ENCODE results near the gene VPS37C.
"Not testable (repeated sequence)": the region's sequence is repeated elsewhere in the genome, so short reads cannot be mapped to it uniquely, and the experiment has no call there.

Gene VPS37C

DNA sequence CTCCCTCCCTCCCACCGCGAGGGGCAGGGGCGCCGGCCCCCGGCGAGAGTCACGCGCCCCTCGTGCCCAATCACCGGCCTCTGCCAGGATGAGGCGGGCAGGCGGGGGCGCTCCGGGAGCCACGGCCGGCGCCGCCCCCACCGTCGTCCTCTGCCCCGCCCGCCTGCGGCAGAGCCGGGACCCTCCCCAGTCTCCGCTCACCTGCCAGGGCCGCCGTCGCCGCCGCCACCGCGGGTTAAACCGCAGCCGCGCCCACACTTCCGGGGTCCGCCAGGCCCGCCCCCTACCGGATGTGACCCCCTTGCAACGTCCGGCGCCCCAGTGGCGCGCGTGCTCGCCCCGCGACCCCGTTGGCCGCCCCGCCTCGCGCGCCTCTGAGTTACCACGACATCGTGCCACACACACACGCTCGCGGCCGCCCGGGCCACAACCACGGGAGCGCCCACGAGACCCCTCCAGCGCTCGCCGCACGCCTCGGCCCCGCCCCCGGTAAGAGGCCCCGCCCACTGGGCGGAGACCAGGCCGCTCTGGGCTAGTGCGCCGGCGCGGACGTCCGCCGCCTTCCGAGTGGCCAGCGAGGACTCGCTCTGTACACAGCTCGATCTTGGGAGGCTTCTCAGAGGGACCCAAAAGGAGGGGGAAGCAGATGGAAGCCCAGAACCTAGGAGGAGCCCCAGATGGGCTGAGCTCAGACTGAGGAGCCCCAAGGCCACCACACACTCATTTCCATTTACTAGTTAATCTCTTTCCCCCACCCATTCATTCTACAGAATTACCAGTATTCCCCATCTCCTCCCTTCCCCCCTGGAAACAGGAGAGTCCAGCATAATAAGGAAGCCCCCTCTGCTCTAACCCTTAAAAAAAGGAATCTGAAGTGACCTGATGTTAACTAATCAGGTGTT is at the start of gene VPS37C:
Gene VPS37C, minus strand, starts transcription at position 237 of the 902 bp plus-strand sequence. CDS start 22,597 bp downstream, outside the sequence.
- peak; percentile 80 for DNase-seq (ENCODE audit: low spot score)

GRCh38 chr11:61210629-61211028 is 49.4 kb upstream of the VPS37C start:
- not testable (repeated sequence) for DNase-seq (ENCODE audit: low spot score)

DNA sequence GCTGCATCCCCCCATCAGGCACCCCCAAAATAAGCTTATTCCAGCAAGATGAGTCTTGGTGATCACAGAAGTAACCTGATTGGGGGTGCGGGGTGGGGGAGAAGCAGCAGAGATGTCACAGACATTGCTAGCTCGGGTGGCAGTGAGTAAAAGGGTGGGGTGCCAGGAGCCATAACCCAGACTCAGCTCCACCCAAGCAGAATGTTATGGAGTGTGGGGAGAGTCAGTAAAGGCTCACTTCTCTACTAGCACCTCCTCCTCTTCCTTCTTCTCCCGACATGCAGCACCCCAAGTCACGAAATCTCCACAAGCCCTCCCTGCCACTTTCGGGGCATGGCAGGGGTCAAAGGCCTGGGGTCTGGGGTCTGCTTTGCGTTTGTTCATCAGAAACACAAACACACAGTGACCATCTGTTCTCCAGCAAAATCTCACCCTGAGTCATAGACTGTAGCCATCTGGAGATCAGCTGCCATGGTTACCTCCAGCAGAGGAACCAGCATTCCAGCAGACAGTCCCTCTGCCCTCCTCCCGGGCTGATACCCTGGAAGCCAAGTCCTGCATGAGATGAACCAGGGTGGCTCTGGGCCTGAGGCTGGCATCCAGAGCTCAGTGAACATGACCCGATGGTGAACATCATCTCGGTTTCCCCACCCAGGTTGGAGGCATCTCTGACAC is 46.5 kb upstream of the VPS37C start:
- not testable (repeated sequence) for DNase-seq (ENCODE audit: low spot score)

DNA sequence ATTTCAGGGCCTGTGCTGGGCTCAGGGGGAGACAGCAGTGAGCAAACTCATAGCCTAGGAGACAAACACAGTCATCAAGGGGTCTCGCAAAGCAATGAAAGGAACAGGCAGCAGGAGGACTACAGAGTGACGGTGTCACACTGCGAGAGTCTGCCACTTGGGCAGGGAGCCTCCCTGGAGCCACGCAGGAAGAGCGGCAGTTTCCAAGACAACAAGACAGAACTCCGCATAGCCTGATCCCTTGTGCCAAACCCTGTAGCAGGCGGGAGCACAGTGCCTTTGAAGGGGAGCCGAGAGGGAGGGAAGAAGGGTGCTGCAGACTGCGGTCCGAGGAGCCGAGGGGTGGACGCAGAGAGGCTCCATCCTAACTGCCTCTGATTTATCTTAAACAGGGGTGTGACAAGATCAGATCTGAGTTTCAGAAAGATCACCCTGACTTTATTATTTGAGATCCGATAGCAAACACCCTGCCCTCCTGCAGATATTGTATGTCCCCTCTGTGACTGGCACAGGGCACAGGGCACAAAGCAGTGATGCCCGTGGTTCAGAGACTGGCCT is 43.4 kb upstream of the VPS37C start:
- DNase-seq (ENCODE audit: low spot score) = not testable (repeated sequence)

GRCh38 chr11:61203873-61204272 is 42.6 kb upstream of the VPS37C start:
- not testable (repeated sequence) for DNase-seq (ENCODE audit: low spot score)

GRCh38 chr11:61202950-61203746 is 41.9 kb upstream of the VPS37C start, which contains the start of gene PGA3:
Gene PGA3, plus strand, starts transcription at chr11:61203515. Its CDS starts 50 bp downstream, at chr11:61203565.
- not testable (repeated sequence) for DNase-seq (ENCODE audit: low spot score)

DNA sequence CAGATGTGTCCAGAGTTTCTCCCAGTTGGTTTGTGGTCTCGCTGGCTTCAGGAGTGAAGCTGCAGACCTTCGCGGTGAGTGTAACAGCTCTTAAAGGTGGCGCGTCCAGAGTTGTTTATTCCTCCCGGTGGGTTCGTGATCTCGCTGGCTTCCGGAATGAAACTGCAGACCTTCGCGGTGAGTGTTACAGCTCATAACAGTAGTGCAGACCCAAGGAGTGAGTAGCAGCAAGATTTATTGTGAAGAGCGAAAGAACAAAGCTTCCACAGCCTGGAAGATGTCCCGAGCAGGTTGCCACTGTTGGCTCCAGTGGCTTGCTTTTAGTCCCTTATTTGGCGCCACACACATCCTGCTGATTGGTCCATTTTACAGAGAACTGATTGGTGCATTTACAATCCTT is 40.2 kb upstream of the VPS37C start:
- DNase-seq (ENCODE audit: low spot score) = no peak

GRCh38 chr11:61198948-61199523 is 37.8 kb upstream of the VPS37C start:
- no peak for DNase-seq (ENCODE audit: low spot score)

DNA sequence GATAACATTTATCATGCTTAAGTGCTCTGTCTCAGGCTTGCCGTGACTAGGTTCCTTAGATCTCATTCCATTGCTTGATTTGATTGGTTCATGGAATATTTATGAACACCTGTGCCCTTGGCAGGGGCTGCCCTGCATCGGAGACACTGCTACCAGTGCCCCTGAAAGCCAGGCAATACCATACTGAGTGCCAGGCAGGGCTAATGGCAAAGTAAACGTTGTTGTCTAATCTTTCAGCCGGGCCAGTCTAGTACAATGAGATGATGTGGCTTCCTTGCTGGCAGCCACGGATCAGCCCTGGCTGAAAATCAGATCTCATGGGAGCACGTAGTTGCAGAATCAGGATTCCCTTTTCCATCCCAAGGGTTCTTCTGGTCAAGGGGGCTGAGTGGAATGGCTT is 37.1 kb upstream of the VPS37C start:
- no peak for DNase-seq (ENCODE audit: low spot score)

GRCh38 chr11:61195719-61196118 is 34.5 kb upstream of the VPS37C start:
- DNase-seq (ENCODE audit: low spot score) = no peak

GRCh38 chr11:61194981-61195695 is 33.9 kb upstream of the VPS37C start:
- DNase-seq (ENCODE audit: low spot score) = no peak

GRCh38 chr11:61194169-61194671 is 33.0 kb upstream of the VPS37C start:
- DNase-seq (ENCODE audit: low spot score) = no peak

DNA sequence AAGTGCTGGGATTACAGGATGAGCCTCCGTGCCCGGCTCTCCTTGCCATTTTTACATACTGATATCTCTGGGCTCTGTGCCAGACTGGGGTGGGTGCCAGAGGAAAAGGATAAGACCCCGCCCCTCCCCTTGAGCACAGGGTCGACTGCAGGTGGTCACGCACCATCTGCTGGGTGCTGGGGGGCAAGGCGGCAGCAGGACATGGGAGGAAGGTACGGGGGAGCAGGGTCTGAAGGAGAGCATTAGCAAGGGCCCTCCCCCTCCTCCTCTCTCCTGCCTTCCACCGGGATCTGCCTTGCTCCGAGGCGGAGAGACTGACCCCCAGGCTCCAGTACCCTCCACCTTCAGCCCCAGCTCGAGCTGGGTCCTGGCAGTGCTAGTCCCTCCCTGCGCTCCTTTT is 32.4 kb upstream of the VPS37C start:
- DNase-seq (ENCODE audit: low spot score) = no peak

DNA sequence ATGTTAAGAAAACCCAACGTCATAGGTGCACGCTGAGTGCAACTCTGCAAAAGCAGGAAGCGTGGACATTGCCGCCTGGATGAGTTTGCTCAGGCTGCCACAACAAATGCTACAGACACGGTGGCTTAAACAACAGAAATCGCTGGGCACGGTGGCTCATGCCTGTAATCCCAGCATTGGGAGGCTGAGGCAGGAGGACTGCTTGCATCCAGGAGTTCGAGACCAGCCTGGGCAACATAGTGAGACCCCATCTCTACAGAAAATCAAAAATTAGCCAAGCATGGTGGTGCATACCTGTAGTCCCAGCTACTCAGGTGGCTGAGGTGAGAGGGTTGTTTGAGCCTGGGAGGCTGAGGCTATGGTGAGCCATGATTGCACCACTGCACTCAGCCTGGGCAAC is 28.7 kb upstream of the VPS37C start:
- DNase-seq (ENCODE audit: low spot score) = no peak

GRCh38 chr11:61187505-61188130 is 26.4 kb upstream of the VPS37C start:
- peak; percentile 71 for DNase-seq (ENCODE audit: low spot score)

DNA sequence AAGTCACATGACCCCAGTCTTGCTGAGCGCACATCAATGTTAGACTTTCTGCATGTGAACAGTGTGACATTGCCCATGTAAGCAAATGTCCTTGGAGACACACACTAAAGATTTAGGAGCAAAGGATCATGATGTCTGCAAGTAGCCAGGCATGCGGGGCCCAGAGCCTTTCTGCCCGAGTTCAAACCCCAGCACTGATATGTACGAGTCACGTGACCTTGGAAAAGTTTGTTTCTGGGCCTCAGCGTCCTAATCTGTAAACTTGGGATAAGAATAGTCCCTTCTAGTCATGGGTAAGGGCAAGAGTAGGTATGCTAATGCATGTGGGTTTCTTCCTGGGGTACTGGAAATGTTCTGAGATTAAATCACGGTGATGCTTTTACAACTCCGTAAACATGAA is 25.3 kb upstream of the VPS37C start:
- DNase-seq (ENCODE audit: low spot score) = no peak

DNA sequence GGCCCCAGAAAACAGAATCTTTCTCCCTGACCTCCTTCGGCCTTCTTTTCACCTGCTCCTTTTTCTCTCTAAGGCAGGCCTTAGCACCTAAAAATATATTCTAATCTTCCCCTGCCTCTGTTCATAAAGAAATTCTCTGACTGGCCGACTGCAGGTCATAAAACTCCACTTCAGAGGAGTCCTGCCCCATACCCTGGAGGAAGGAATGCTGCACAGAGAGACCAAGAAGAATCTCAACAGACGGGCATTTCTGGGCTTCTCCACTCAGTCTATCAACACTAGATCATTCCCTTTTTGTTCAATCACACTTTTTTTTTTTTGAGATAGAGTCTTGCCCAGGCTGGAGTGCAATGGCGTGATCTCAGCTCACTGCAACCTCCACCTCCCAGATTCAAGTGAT is 22.4 kb upstream of the VPS37C start:
- no peak for DNase-seq (ENCODE audit: low spot score)

DNA sequence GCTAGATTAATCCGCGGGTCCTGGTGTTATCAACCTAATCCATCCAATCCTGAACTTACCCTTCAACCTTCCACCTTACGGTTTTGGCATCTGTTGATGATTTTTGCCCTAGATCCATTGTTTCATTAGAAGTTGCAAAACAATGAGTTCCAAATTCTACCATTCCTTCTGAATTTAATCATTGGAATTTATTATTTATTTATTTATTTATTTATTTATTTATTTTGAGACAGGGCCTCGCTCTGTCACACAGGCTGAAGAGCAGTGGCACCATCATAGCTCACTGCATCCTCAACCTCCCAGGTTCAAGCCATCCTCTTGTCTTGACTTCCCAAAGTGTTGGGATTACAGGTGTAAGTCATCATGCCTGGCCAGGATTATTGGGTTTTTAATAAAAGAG is 20.3 kb upstream of the VPS37C start:
- no peak for DNase-seq (ENCODE audit: low spot score)

DNA sequence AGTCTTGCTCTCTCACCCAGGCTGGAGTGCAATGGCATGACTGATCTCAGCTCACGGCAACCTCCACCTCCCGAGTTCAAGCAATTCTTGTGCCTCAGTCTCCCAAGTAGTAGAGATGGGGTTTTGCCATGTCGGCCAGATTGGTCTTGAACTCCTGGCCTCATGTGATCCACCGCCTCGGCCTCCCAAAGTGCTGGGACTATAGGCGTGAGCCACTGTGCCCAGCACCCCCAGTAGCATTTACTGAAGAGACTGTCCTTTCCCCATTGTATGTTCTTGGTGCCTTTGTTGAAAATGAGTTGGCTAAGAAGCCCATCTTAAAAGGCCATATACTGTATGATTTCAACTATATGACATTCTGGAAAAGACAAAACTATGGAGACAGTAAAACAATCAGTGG is 19.0 kb upstream of the VPS37C start:
- DNase-seq (ENCODE audit: low spot score) = not testable (repeated sequence)

- DNase-seq (ENCODE audit: low spot score) = no peak
These were observed 15.2 kb upstream of the VPS37C start for GRCh38 chr11:61176446-61176845.

All from kidney capillary endothelial cell (primary cell).